ENCODE results near the gene MACROD1.

- TF ChIP-seq CTCF (IDR thresholded peaks at IDR 0.05) (no peak), POLR2A (IDR thresholded peaks at IDR 0.05) (no peak)
These were observed 84.0 kb downstream of the MACROD1 start for GRCh38 chr11:64081745-64082442.
